ENCODE results near the gene ORAI3. TPM values are rescaled to one million over a fixed set of nuclear protein-coding genes. Genes with fewer than 3 reads are reported as not detected.

Gene ORAI3
- total and polyA plus RNA-seq, 2 of the 13 experiments (the other 11 are each of a cell fraction or from before 2014, with no cell fraction given), result 11.4 to 32.0 TPM

GRCh38 chr16:30934827-30935557, 13.9 kb upstream of the ORAI3 start:
- Histone ChIP-seq H3K4me2 (ENCODE audit: low read depth, low read length) (no peak overlapping the region), H2AFZ (ENCODE audit: low read length) (no peak overlapping the region), H3K9ac (ENCODE audit: insufficient read depth, low read depth, low read length) (no peak overlapping the region), H3K27me3 (ENCODE audit: control insufficient read depth in 1 of 2, insufficient read depth in 2 of 2, low read length in 2 of 2) (no peaks in the 10 kb centered on the region), H3K4me1 (ENCODE audit: insufficient read depth, low read length) (peaks cover 6% of the 10 kb centered on the region; the same call in 1 of the 2 replicates), H3K79me2 (ENCODE audit: insufficient read depth, low read length) (no peaks in the 10 kb centered on the region), H3K4me3 (replicated peaks in 1 of 3; ENCODE audit: insufficient read depth in 1 of 3, low read depth in 2 of 3, low read length in 3 of 3) (no peak overlapping the region), H3K36me3 (replicated peaks in 1 of 2; ENCODE audit: control insufficient read depth in 1 of 2, insufficient read depth in 2 of 2, low read length in 2 of 2) (peaks cover 15 to 27% of the 10 kb centered on the region in 2 experiments), H3K27ac (ENCODE audit: extremely low read length, insufficient read depth, low read length) (no peak overlapping the region), H4K20me1 (ENCODE audit: insufficient read depth, low read length) (no peaks in the 10 kb centered on the region), H3K9me3 (ENCODE audit: low read length) (no peaks in the 10 kb centered on the region)
- in situ Hi-C loops (cut with HindIII; ENCODE audit: extremely low pct_ligation_motif_present, low pct_unique_long_range_greater_than_20kb) (no loop called here), intact Hi-C loops (cut with micrococcal nuclease; ENCODE audit: unreplicated experiment) (no loop called here)
- DNase-seq (ENCODE audit: low spot score) (peak; percentile 70), FAIRE-seq (peak; percentile 78), ATAC-seq (peak; percentile 77)
- WGBS (ENCODE audit: low lambda C conversion rate), result 63% methylated on average over 12 of the region's 12 CpGs
- no TSS peak for BruUV-seq (replicated peaks)
- ChIA-PET CTCF (ENCODE audit: low intra/inter-chr PET ratio, low total read pairs) (no interaction called here), POLR2A (no interaction called here)
- no peak for TF ChIP-seq EP300 (IDR thresholded peaks at IDR 0.05; ENCODE audit: low read depth in 2 of 2, low read length in 2 of 2)
- 0 out of 2 replicates have a peak, but pooled peaks have one; percentile 12 for TF ChIP-seq EP300 (CRISPR knock-in tag; IDR thresholded peaks at IDR 0.05; ENCODE audit: borderline replicate concordance)
- TF ChIP-seq RFX5 (IDR thresholded peaks at IDR 0.05; ENCODE audit: low read depth, low read length), result no peak
- no peak for TF ChIP-seq ZNF142 (CRISPR knock-in tag; IDR thresholded peaks at IDR 0.05)
- TF ChIP-seq E2F1 (CRISPR knock-in tag; IDR thresholded peaks at IDR 0.05), result no peak
- TF ChIP-seq SNAI1 (CRISPR knock-in tag; IDR thresholded peaks at IDR 0.05; ENCODE audit: borderline replicate concordance), result no peak
- TF ChIP-seq ATF2 (CRISPR knock-in tag; IDR thresholded peaks at IDR 0.05), result no peak
- peak; percentile 47; the same call in 1 of the 2 replicates for TF ChIP-seq RAD21 (CRISPR knock-in tag; IDR thresholded peaks at IDR 0.05)
- no peak for TF ChIP-seq NR2F2 (IDR thresholded peaks at IDR 0.05; ENCODE audit: borderline replicate concordance, low read depth)
- no peak for TF ChIP-seq RBAK (CRISPR knock-in tag; IDR thresholded peaks at IDR 0.05)
- TF ChIP-seq ZBTB38 (CRISPR knock-in tag; IDR thresholded peaks at IDR 0.05), result peak; percentile 84
- no peak for TF ChIP-seq NR2C2 (CRISPR knock-in tag; IDR thresholded peaks at IDR 0.05; ENCODE audit: borderline replicate concordance)
- no peak for TF ChIP-seq FOXM1 (CRISPR knock-in tag; IDR thresholded peaks at IDR 0.05)
- TF ChIP-seq SMC3 (IDR thresholded peaks at IDR 0.05; ENCODE audit: low read length), result peak; percentile 74
- TF ChIP-seq XRCC5 (optimal IDR thresholded peaks at IDR 0.05; ENCODE audit: low read length), result peak; percentile 50
- no peak for TF ChIP-seq SNRNP70 (IDR thresholded peaks at IDR 0.05; ENCODE audit: low read depth, low read length)
- TF ChIP-seq ZNF557 (CRISPR knock-in tag; IDR thresholded peaks at IDR 0.05), result no peak
